Measurements from ENCODE around the gene OBSCN. TPM values are rescaled to one million over a fixed set of nuclear protein-coding genes. Genes with fewer than 3 reads are reported as not detected.

The OBSCN gene
- total RNA-seq, 2 experiments from 2014 or later, result 14.3 to 14.9 TPM

- Mint-ChIP-seq H3K9me3 (peaks cover 9% of the 10 kb centered on the region), H3K36me3 (peaks cover 2% of the 10 kb centered on the region), H3K4me3 (no peak overlapping the region), H3K4me1 (ENCODE audit: low read depth) (no peaks in the 10 kb centered on the region), H3K27ac (no peak overlapping the region), H3K27me3 (no peaks in the 10 kb centered on the region)
- ChIA-PET CTCF (no interaction called here), POLR2A (no interaction called here)
- intact Hi-C loops (cut with micrococcal nuclease), result no loop called here
- no peak for DNase-seq
Observed at GRCh38 chr1:228345201-228345930, 137.5 kb downstream of the OBSCN start.

- intact Hi-C loops (cut with micrococcal nuclease), result no loop called here
- H3K4me3 Mint-ChIP-seq, result no peak overlapping the region
- peaks cover 2% of the 10 kb centered on the region for H3K36me3 Mint-ChIP-seq
- H3K27me3 Mint-ChIP-seq, result no peaks in the 10 kb centered on the region
- no peak overlapping the region for H3K27ac Mint-ChIP-seq
- CTCF ChIA-PET, result no interaction called here
- no peaks in the 10 kb centered on the region for H3K4me1 Mint-ChIP-seq (ENCODE audit: low read depth)
- POLR2A ChIA-PET, result no interaction called here
- H3K9me3 Mint-ChIP-seq, result peaks cover 9% of the 10 kb centered on the region
- no peak for DNase-seq
Observed at GRCh38 chr1:228346731-228347130, 138.9 kb downstream of the OBSCN start.

- intact Hi-C loops (cut with micrococcal nuclease), result no loop called here
- no peak overlapping the region for H3K4me3 Mint-ChIP-seq
- peaks cover 1% of the 10 kb centered on the region for H3K36me3 Mint-ChIP-seq
- H3K27ac Mint-ChIP-seq, result no peak overlapping the region
- POLR2A ChIA-PET, result no interaction called here
- DNase-seq, result no peak
- peaks cover 9% of the 10 kb centered on the region for H3K9me3 Mint-ChIP-seq
- H3K27me3 Mint-ChIP-seq, result no peaks in the 10 kb centered on the region
- CTCF ChIA-PET, result no interaction called here
- no peaks in the 10 kb centered on the region for H3K4me1 Mint-ChIP-seq (ENCODE audit: low read depth)
Observed at GRCh38 chr1:228347181-228347580, 139.3 kb downstream of the OBSCN start.

- Mint-ChIP-seq H3K27ac (no peak overlapping the region), H3K9me3 (peaks cover 5% of the 10 kb centered on the region), H3K4me1 (ENCODE audit: low read depth) (no peaks in the 10 kb centered on the region), H3K4me3 (no peak overlapping the region), H3K27me3 (no peaks in the 10 kb centered on the region), H3K36me3 (no peaks in the 10 kb centered on the region)
- POLR2A ChIA-PET, result no interaction called here
- no peak for DNase-seq
- CTCF ChIA-PET, result no interaction called here
- intact Hi-C loops (cut with micrococcal nuclease), result no loop called here
Observed at GRCh38 chr1:228348708-228349467, 141.0 kb downstream of the OBSCN start.

- Mint-ChIP-seq H3K9me3 (no peaks in the 10 kb centered on the region), H3K27ac (no peak overlapping the region), H3K4me3 (no peak overlapping the region), H3K27me3 (no peaks in the 10 kb centered on the region), H3K4me1 (ENCODE audit: low read depth) (no peaks in the 10 kb centered on the region), H3K36me3 (no peaks in the 10 kb centered on the region)
- POLR2A ChIA-PET, result no interaction called here
- no peak for DNase-seq
- intact Hi-C loops (cut with micrococcal nuclease), result no loop called here
- CTCF ChIA-PET, result no interaction called here
Observed at GRCh38 chr1:228349701-228350171, 141.9 kb downstream of the OBSCN start.

GRCh38 chr1:228350179-228350742 is 142.4 kb downstream of the OBSCN start:
- intact Hi-C loops (cut with micrococcal nuclease), result no loop called here
- no peaks in the 10 kb centered on the region for H3K36me3 Mint-ChIP-seq
- CTCF ChIA-PET, result no interaction called here
- H3K27ac Mint-ChIP-seq, result no peak overlapping the region
- no peaks in the 10 kb centered on the region for H3K9me3 Mint-ChIP-seq
- H3K4me3 Mint-ChIP-seq, result no peak overlapping the region
- H3K4me1 Mint-ChIP-seq (ENCODE audit: low read depth), result no peaks in the 10 kb centered on the region
- POLR2A ChIA-PET, result no interaction called here
- DNase-seq, result no peak
- no peaks in the 10 kb centered on the region for H3K27me3 Mint-ChIP-seq

GRCh38 chr1:228350831-228351781 is 143.3 kb downstream of the OBSCN start:
- intact Hi-C loops (cut with micrococcal nuclease), result no loop called here
- H3K36me3 Mint-ChIP-seq, result no peaks in the 10 kb centered on the region
- POLR2A ChIA-PET, result no interaction called here
- no peak for DNase-seq
- H3K9me3 Mint-ChIP-seq, result no peaks in the 10 kb centered on the region
- no peaks in the 10 kb centered on the region for H3K4me1 Mint-ChIP-seq (ENCODE audit: low read depth)
- H3K4me3 Mint-ChIP-seq, result no peak overlapping the region
- H3K27ac Mint-ChIP-seq, result no peak overlapping the region
- CTCF ChIA-PET, result no interaction called here
- H3K27me3 Mint-ChIP-seq, result no peaks in the 10 kb centered on the region

- H3K4me1 Mint-ChIP-seq (ENCODE audit: low read depth), result no peaks in the 10 kb centered on the region
- intact Hi-C loops (cut with micrococcal nuclease), result no loop called here
- no peaks in the 10 kb centered on the region for H3K27me3 Mint-ChIP-seq
- no peak for DNase-seq
- H3K36me3 Mint-ChIP-seq, result no peaks in the 10 kb centered on the region
- POLR2A ChIA-PET, result no interaction called here
- CTCF ChIA-PET, result no interaction called here
- no peak overlapping the region for H3K4me3 Mint-ChIP-seq
- no peak overlapping the region for H3K27ac Mint-ChIP-seq
- H3K9me3 Mint-ChIP-seq, result no peaks in the 10 kb centered on the region
Observed at GRCh38 chr1:228351850-228352249, 144.0 kb downstream of the OBSCN start.

GRCh38 chr1:228352677-228353481 is 145.0 kb downstream of the OBSCN start:
- Mint-ChIP-seq H3K36me3 (no peaks in the 10 kb centered on the region), H3K27ac (no peak overlapping the region), H3K9me3 (no peaks in the 10 kb centered on the region), H3K4me3 (no peak overlapping the region), H3K4me1 (ENCODE audit: low read depth) (no peaks in the 10 kb centered on the region), H3K27me3 (no peaks in the 10 kb centered on the region)
- ChIA-PET CTCF (no interaction called here), POLR2A (no interaction called here)
- DNase-seq, result no peak
- intact Hi-C loops (cut with micrococcal nuclease), result no loop called here

- Mint-ChIP-seq H3K27me3 (no peaks in the 10 kb centered on the region), H3K4me3 (no peak overlapping the region), H3K36me3 (no peaks in the 10 kb centered on the region), H3K9me3 (no peaks in the 10 kb centered on the region), H3K27ac (no peak overlapping the region), H3K4me1 (ENCODE audit: low read depth) (no peaks in the 10 kb centered on the region)
- intact Hi-C loops (cut with micrococcal nuclease), result no loop called here
- ChIA-PET POLR2A (no interaction called here), CTCF (no interaction called here)
- DNase-seq, result no peak
Observed at GRCh38 chr1:228353601-228354371, 145.9 kb downstream of the OBSCN start.
